ENCODE results near the gene PRELID2. TPM values are rescaled to one million over a fixed set of nuclear protein-coding genes. Genes with fewer than 3 reads are reported as not detected.

PRELID2 gene
- total RNA-seq, 1 donor from 2014 or later = 23.5 TPM

- H3K9me3 ChIP-seq = no peaks in the 10 kb centered on the region
- no peak for TF ChIP-seq CTCF (IDR thresholded peaks at IDR 0.05)
These were observed 59.7 kb downstream of the PRELID2 start for GRCh38 chr5:145775411-145775810.

DNA sequence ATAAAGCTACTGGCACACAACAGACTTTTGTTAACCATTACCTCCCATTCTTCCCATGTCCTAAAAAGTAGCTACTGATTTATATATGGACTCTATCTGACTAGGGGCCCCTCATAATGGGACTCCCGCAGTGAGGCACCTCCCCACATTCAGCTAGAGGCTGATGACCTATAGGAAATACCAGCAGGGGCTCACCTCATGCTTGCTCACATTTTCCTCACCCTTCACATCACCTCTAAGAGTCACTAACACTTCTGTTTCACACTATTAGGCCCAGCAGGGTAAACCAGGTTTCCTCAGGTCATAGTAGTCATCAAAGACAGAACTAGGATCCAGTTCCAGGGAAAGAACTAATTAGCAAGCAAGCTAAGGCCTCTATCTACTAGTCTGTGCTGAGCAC, 60.7 kb downstream of the PRELID2 start:
- Histone ChIP-seq H3K27ac (no peak overlapping the region), H3K9me3 (no peaks in the 10 kb centered on the region), H3K4me3 (no peak overlapping the region), H3K4me1 (peaks cover 3 to 9% of the 10 kb centered on the region in 2 donors), H3K27me3 (no peaks in the 10 kb centered on the region), H3K36me3 (peaks cover 0 to 2% of the 10 kb centered on the region in 2 donors)
- TF ChIP-seq CTCF (IDR thresholded peaks at IDR 0.05) = no peak
- intact Hi-C loops (cut with DNase I) = no loop called here
- no peak for DNase-seq (ENCODE audit: low spot score in 2 of 2)

More at GRCh38 chr5:145775411-145775810, 59.7 kb downstream of the PRELID2 start:
- Histone ChIP-seq H3K36me3 (peaks cover 0 to 2% of the 10 kb centered on the region in 2 donors), H3K27ac (peak overlapping the region; percentile 42 to 52), H3K27me3 (no peaks in the 10 kb centered on the region), H3K4me3 (no peak overlapping the region), H3K4me1 (peaks cover 3 to 9% of the 10 kb centered on the region in 2 donors)
- no peak for DNase-seq (ENCODE audit: low spot score in 2 of 2)
- intact Hi-C loops (cut with DNase I) = no loop called here

DNA sequence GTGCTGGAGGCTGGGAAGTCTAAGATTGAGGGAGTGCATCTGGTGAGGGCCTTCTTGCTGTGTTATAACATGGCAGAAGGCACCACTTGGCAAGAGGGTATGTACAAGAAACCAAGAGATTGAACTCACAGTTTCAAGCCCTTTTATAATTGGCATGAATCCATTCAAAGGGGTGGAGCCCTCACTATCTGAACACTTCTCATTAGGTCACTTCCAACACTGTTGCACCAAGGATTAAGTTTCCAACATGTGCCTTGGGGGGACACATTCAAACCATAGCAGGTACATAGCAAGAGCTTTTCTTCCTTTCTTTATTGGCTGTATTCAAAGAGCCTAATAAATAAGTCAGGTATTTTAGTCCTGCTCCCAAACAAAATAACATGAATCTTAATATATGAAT, 62.7 kb downstream of the PRELID2 start:
- Histone ChIP-seq H3K27me3 (no peaks in the 10 kb centered on the region), H3K4me1 (peaks cover 3 to 9% of the 10 kb centered on the region in 2 donors), H3K9me3 (no peaks in the 10 kb centered on the region), H3K36me3 (peaks cover under 1 to 2% of the 10 kb centered on the region in 2 donors), H3K4me3 (no peak overlapping the region), H3K27ac (no peak overlapping the region)
- no peak for TF ChIP-seq CTCF (IDR thresholded peaks at IDR 0.05)
- intact Hi-C loops (cut with DNase I) = no loop called here
- DNase-seq (ENCODE audit: low spot score in 2 of 2) = no peak

GRCh38 chr5:145768863-145769262, 66.3 kb downstream of the PRELID2 start:
- H3K4me1 ChIP-seq = no peaks in the 10 kb centered on the region
- intact Hi-C loops (cut with DNase I) = no loop called here
- no peak for DNase-seq (ENCODE audit: low spot score in 2 of 2)
- H3K4me3 ChIP-seq = no peak overlapping the region
- H3K27me3 ChIP-seq = no peaks in the 10 kb centered on the region
- no peak for TF ChIP-seq CTCF (IDR thresholded peaks at IDR 0.05)
- H3K36me3 ChIP-seq = peaks cover 2 to 12% of the 10 kb centered on the region in 2 donors
- H3K27ac ChIP-seq = no peak overlapping the region
- H3K9me3 ChIP-seq = no peaks in the 10 kb centered on the region

GRCh38 chr5:145764325-145764724, 70.8 kb downstream of the PRELID2 start:
- Histone ChIP-seq H3K4me1 (no peaks in the 10 kb centered on the region), H3K36me3 (peaks cover 0 to 21% of the 10 kb centered on the region in 2 donors), H3K27ac (no peak overlapping the region), H3K9me3 (no peaks in the 10 kb centered on the region), H3K27me3 (no peaks in the 10 kb centered on the region), H3K4me3 (no peak overlapping the region)
- TF ChIP-seq CTCF (IDR thresholded peaks at IDR 0.05) = no peak
- no peak for DNase-seq (ENCODE audit: low spot score in 2 of 2)
- intact Hi-C loops (cut with DNase I) = no loop called here

DNA sequence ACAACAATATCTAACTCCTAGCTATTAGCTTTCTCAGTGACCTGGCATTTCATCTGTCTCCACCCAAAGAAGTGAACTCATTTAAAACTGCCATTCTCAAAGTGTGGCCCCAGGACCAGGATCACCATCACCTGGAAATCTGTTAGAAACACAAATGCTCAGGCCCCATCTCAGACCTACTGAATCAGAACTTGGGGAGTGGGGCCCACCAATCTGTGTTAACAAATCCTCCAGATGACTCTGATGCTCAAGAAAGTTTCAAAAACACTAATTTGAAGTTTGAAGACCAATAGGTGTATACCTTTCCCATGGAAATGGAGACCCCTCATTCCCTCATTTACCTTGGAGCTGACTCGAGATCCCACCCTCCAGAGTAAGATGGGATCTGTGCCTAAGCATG, 72.3 kb downstream of the PRELID2 start:
- DNase-seq (ENCODE audit: low spot score in 2 of 2) = no peak
- Histone ChIP-seq H3K27me3 (no peaks in the 10 kb centered on the region), H3K36me3 (peaks cover 0 to 21% of the 10 kb centered on the region in 2 donors), H3K4me3 (no peak overlapping the region), H3K4me1 (no peaks in the 10 kb centered on the region), H3K9me3 (no peaks in the 10 kb centered on the region), H3K27ac (no peak overlapping the region)
- no peak for TF ChIP-seq CTCF (IDR thresholded peaks at IDR 0.05)
- intact Hi-C loops (cut with DNase I) = no loop called here

Measured in ascending aorta (tissue), 2 donors.